Subcutaneous abdominal adipose tissue (tissue), 5 donors: Measurements from ENCODE around the gene MRPL9.
A peak's percentile ranks its signal among the peaks of the same experiment; 100 is the strongest.
"Not testable (repeated sequence)": the region's sequence is repeated elsewhere in the genome, so short reads cannot be mapped to it uniquely, and the experiment has no call there.

Source experiments
- H3K27ac ChIP-seq: one replicate; pipeline ENCODE4 v1.7.0; 2013; ENCODE audit warnings: low read depth, mild to moderate bottlenecking, inconsistent platforms, low read length, moderate library complexity
- H3K27me3 ChIP-seq, 5 donors: one replicate each; pipeline ENCODE4 v1.7.0; 2013; ENCODE audit warnings: low read length in 5 of 5, inconsistent platforms in 1 of 5; ENCODE audit not compliant: control insufficient read depth in 5 of 5, insufficient read depth in 4 of 5
- H3K36me3 ChIP-seq, 5 donors: one replicate each; pipeline ENCODE4 v1.7.0; 2013; ENCODE audit warnings: low read length in 5 of 5; ENCODE audit not compliant: control insufficient read depth in 5 of 5, insufficient read depth in 5 of 5
- H3K4me1 ChIP-seq, 5 donors: one replicate each; pipeline ENCODE4 v1.7.0; 2013; ENCODE audit warnings: low read length in 5 of 5, mild to moderate bottlenecking in 3 of 5, moderate library complexity in 1 of 5; ENCODE audit not compliant: control insufficient read depth in 5 of 5, insufficient read depth in 5 of 5
- H3K4me3 ChIP-seq, 5 donors: one replicate each; pipeline ENCODE4 v1.7.0; 2013; ENCODE audit warnings: low read length in 5 of 5, low read depth in 1 of 5
- H3K9ac ChIP-seq, 5 donors: one replicate each; pipeline ENCODE4 v1.7.0; 2013; ENCODE audit warnings: low read length in 5 of 5, mild to moderate bottlenecking in 4 of 5, moderate library complexity in 3 of 5
- H3K9me3 ChIP-seq, 5 donors: one replicate each; pipeline ENCODE4 v1.7.0; 2013; ENCODE audit warnings: low read length in 5 of 5; ENCODE audit not compliant: control insufficient read depth in 5 of 5
- donor health status: healthy.
- donor health status: healthy.
- donor health status: healthy.
- donor health status: healthy.
- donor health status: healthy.

MRPL9 gene

GRCh38 chr1:151773702-151774101 is 10.4 kb upstream of the MRPL9 start:
- Histone ChIP-seq H3K36me3 (peaks cover 21 to 44% (median 32%) of the 10 kb centered on the region in 5 donors), H3K4me3 (no peak overlapping the region), H3K9me3 (no peaks in the 10 kb centered on the region), H3K27ac (no peak overlapping the region), H3K9ac (no peak overlapping the region), H3K4me1 (no peaks in the 10 kb centered on the region), H3K27me3 (no peaks in the 10 kb centered on the region)

GRCh38 chr1:151769270-151769669 is 6.0 kb upstream of the MRPL9 start:
- not testable (repeated sequence) for H3K9ac ChIP-seq, H3K4me3 ChIP-seq, H3K4me1 ChIP-seq, H3K27me3 ChIP-seq, H3K9me3 ChIP-seq, H3K27ac ChIP-seq
- H3K36me3 ChIP-seq, result peaks cover 3 to 10% (median 7%) of the 10 kb centered on the region in 5 donors

- H3K4me1 ChIP-seq, result peaks cover 2 to 16% (median 8%) of the 10 kb centered on the region in 5 donors
- not testable (repeated sequence) for H3K27ac ChIP-seq, H3K9me3 ChIP-seq, H3K9ac ChIP-seq, H3K4me3 ChIP-seq, H3K27me3 ChIP-seq, H3K36me3 ChIP-seq
Observed at GRCh38 chr1:151768351-151769066, 5.2 kb upstream of the MRPL9 start.

GRCh38 chr1:151763990-151764389 is 694 bp upstream of the MRPL9 start:
- Histone ChIP-seq H3K36me3 (peaks cover 11 to 29% (median 25%) of the 10 kb centered on the region in 5 donors), H3K4me3 (peak overlapping the region; percentile 79 to 93 (median 83)), H3K9ac (peak overlapping the region; percentile 71 to 92 (median 87)), H3K27me3 (no peaks in the 10 kb centered on the region), H3K27ac (peak overlapping the region; percentile 83), H3K4me1 (peaks cover 2 to 21% (median 15%) of the 10 kb centered on the region in 5 donors), H3K9me3 (no peaks in the 10 kb centered on the region)

GRCh38 chr1:151760597-151761385 is 2.5 kb downstream of the MRPL9 start:
- Histone ChIP-seq H3K9me3 (no peaks in the 10 kb centered on the region), H3K4me1 (peaks cover 0 to 15% (median 14%) of the 10 kb centered on the region in 5 donors), H3K27me3 (no peaks in the 10 kb centered on the region), H3K36me3 (peaks cover 11 to 52% (median 40%) of the 10 kb centered on the region in 5 donors), H3K4me3 (no peak overlapping the region), H3K27ac (no peak overlapping the region), H3K9ac (no peak overlapping the region)

- H3K27ac ChIP-seq, result no peak overlapping the region
- no peaks in the 10 kb centered on the region for H3K9me3 ChIP-seq
- H3K36me3 ChIP-seq, result peaks cover 11 to 52% (median 40%) of the 10 kb centered on the region in 5 donors
- H3K4me3 ChIP-seq, result no peak overlapping the region
- H3K4me1 ChIP-seq, result peaks cover 0 to 14% (median 12%) of the 10 kb centered on the region in 5 donors
- H3K27me3 ChIP-seq, result no peaks in the 10 kb centered on the region
- no peak overlapping the region for H3K9ac ChIP-seq
Observed at GRCh38 chr1:151759241-151759640, 4.1 kb downstream of the MRPL9 start.

GRCh38 chr1:151756291-151756690 is 7.0 kb downstream of the MRPL9 start:
- Histone ChIP-seq H3K27me3 (peaks cover 0 to 2% (median 0%) of the 10 kb centered on the region in 5 donors), H3K9me3 (no peaks in the 10 kb centered on the region), H3K4me3 (no peak overlapping the region), H3K27ac (no peak overlapping the region), H3K4me1 (no peaks in the 10 kb centered on the region), H3K9ac (no peak overlapping the region), H3K36me3 (peaks cover 11 to 45% (median 34%) of the 10 kb centered on the region in 5 donors)

GRCh38 chr1:151741516-151741915 is 21.8 kb downstream of the MRPL9 start:
- peaks cover 0 to 6% (median 0%) of the 10 kb centered on the region in 5 donors for H3K4me1 ChIP-seq
- H3K9ac ChIP-seq, result no peak overlapping the region
- H3K27me3 ChIP-seq, result no peaks in the 10 kb centered on the region

GRCh38 chr1:151739590-151740355 is 23.5 kb downstream of the MRPL9 start:
- H3K4me1 ChIP-seq, result peaks cover 0 to 6% (median 2%) of the 10 kb centered on the region in 5 donors
- peak overlapping the region in 1 of 5 donors; percentile 41 for H3K9ac ChIP-seq
- H3K27ac ChIP-seq, result no peak overlapping the region
- no peaks in the 10 kb centered on the region for H3K27me3 ChIP-seq
- peaks cover 0 to 9% (median 6%) of the 10 kb centered on the region in 5 donors for H3K9me3 ChIP-seq
- H3K36me3 ChIP-seq, result no peaks in the 10 kb centered on the region
- no peak overlapping the region for H3K4me3 ChIP-seq

More at GRCh38 chr1:151741516-151741915, 21.8 kb downstream of the MRPL9 start:
- H3K27ac ChIP-seq, result no peak overlapping the region
- peaks cover 0 to 9% (median 6%) of the 10 kb centered on the region in 5 donors for H3K9me3 ChIP-seq
- H3K4me3 ChIP-seq, result no peak overlapping the region
- no peaks in the 10 kb centered on the region for H3K36me3 ChIP-seq
